ENCODE results near the gene TACC3.

The TACC3 gene

GRCh38 chr4:1703867-1704266 lies 17.5 kb upstream of the TACC3 start:
- DNase-seq (ENCODE audit: low read depth in 2 of 2) = no peak

DNA sequence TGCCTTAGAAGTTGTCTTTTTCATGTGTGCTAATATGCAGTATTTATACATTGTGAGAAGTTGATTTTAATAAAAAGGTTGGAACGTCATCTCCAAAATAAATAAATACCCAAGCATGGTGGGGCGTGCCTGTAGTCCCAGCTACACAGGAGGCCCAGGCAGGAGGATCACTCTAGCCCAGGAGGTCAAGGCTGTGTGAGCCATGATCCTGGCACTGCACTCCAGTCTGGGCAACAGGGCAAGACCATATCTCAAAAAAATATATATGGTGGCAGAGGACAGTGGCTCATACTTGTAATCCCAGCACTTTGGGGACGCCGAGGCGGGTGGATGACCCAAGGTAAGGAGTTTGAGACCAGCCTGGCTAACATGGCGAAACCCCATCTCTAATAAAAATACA lies 15.6 kb upstream of the TACC3 start:
- DNase-seq (ENCODE audit: low read depth in 2 of 2) = no peak

DNA sequence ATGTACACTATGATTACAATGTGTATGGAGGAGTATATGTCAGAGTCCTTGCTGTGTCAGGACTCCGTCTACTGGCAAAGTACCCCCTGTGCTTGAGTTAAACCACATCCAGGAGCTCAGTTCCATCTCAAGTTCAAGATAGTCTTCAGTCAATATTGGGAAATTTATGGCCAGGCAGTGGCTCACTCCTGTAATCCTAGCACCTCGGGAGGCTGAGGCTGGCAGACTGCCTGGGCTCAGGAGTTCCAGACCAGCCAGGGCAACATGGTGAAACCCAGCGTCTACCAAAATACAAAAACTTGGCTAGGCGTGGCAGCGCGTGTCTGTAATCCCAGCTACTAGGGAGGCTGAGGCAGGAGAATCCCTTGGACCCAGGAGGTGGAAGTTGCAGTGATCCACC lies 15.0 kb upstream of the TACC3 start:
- no peak for DNase-seq (ENCODE audit: low read depth in 2 of 2)

DNA sequence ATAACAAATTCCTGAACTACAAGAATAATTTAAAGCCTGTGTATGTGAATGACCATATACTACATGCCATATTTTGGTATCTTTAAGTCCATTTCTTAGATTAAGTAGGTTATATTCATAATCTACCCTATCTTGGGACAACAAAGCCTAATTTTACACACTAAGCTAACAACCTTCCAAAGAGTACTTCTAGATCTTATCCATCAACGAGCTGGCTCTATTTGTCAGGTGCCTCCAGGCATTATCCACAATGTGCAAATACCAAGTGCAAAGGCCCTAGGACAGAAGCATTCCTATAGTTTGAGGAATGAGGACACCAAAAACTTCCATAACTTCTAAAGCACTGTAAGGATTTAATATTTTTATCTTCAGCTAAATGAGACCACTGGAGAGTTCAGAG lies 12.7 kb upstream of the TACC3 start:
- DNase-seq (ENCODE audit: low read depth in 2 of 2) = no peak

- DNase-seq (ENCODE audit: low read depth in 2 of 2) = no peak
Measured at GRCh38 chr4:1711055-1711570, 10.2 kb upstream of the TACC3 start.

DNA sequence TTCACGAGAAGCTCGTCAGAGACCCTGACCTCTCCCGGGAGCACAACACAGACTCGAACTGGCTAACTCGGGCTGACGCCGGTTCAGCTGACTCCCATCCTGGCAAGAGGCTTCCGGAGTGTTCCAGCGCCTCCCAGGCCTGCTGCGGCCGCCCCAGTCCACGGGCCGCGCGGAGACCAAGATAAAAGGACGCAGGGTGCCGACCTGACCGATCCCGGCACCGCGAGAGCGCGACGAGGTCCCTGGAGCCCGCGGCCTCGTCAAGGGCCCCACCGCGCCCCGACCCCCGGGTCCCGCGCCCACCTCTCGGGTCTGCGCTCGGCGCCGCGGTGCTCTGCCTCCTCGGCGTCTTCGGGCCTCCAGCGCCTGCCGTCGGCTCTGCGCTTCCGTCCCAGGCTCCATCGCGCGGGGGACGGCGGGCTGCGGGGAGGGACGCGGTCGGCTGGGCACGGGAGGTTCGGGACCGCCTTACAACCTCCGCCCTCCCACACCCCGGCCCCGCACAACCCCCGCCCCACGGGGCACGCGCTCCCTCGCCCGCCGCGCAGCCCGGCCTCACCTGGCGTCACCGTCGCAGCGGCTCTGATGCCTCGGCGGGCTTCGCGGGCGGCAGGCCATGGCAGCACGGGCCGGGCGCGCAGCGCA lies 9.6 kb upstream of the TACC3 start:
- no peak for DNase-seq (ENCODE audit: low read depth in 2 of 2)

DNA sequence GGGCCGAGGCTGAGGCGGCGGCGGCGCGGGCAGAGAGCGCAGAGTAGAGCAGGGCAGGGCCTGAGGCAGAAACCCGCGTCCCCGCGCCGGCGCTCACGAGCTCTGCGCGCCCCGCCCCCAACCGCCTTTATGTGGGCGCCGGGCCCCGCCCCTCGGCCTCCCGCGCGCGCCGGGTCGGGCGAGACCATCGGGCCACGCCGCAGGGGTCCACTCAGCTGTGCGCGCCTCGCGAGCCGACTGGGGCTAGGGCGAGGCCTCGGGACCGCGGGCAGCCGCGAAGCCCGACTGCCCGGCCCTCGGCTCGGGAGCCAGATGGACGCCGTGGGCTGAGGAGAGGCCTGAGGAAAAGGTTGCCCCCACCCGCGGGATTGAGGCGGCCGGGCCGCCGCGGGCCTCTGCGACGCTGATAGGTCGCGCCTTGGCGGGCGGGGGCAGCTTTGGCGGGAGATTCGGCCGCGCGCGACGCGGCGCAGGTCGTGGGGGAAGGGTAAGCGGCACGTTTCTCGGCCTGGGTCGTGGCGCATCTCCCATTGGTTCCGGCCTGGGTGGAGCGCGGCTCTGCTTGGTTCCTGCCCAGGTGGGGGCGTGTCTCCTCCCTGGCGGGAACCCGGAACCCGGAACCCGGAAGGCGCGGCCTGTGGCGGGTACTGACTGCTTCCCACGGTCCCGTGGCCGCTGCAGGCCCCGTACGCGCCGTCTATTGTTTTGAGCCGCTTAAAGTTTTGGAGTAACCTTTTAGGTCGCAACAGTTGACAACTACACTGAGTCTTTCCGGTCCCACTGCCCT lies 8.9 kb upstream of the TACC3 start, which contains the start of gene SLBP:
SLBP (minus strand) TSS at position 104 of the 787 bp plus-strand sequence. CDS start 131 bp downstream, outside the sequence.
- peak; percentile 70 for DNase-seq (ENCODE audit: low read depth in 2 of 2)

DNA sequence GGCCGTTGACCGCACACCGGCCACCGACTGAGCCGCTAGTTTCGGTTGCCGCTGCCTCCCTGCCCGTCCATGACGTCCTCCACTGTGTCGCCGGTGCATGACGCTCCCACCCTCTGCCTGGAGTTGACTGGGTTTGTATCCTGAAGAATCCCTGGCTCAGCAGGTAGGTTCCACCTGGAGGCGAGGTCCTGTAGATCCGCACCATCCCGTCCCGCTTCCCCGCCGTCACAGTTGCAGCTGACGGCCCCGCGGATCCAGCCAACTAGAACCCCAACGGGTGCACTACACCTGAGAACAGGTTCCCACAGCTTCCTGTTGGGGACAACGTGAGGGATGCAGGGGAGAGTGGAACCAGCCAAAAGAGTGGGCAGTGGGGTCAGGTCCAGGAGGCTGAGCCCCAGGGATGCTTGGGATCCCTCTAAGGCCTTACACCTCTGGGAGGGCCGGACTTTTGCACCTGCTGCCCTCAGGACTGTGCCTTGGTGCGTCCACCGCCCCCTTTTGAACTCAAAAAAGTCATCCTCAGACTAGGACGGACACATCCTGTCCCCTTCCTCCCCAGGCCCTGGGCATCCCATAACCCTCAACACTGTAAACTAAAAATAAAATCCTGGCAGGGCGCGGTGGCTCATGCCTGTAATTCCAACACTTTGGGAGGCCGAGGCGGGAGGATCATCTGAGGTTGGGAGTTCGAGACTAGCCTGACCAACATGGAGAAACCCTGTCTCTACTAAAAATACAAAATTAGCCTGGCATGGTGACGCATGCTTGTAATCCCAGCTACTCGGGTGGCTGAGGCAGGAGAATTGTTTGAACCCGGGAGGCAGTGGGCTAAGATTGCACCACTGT lies 8.1 kb upstream of the TACC3 start:
- no peak for DNase-seq (ENCODE audit: low read depth in 2 of 2)

DNA sequence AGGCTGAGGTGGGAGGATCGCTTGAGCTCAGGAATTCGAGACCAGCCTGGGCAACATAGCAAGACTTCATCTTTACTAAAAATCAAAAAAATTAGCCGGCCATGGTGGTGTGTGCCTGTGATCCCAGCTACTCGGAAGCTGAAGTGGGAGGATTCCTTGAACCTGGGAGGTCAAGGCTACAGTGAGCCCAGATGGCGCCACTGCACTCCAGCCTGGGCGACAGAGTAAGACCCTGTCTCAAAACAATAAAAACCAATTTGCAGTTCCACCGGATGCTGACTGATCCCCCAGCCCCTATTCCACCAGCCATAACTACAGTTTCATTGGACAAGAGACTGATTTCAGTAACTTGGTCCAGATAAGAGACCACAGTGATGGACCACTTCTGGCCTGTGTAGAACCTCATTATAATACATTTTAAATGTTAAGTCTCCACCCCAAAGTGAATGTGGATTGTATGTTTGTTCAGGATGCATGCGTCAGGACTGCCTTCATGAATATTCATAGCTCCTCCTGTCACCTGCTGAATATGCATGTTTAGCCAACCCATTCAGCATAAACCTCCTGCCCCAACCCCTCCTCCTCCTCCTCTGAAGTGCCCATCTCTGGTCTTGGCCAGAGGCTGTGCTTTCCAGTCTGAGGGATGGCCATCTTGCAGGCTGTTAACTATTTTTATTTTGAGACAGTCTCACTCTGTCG lies 6.9 kb upstream of the TACC3 start:
- no peak for DNase-seq (ENCODE audit: low read depth in 2 of 2)

DNA sequence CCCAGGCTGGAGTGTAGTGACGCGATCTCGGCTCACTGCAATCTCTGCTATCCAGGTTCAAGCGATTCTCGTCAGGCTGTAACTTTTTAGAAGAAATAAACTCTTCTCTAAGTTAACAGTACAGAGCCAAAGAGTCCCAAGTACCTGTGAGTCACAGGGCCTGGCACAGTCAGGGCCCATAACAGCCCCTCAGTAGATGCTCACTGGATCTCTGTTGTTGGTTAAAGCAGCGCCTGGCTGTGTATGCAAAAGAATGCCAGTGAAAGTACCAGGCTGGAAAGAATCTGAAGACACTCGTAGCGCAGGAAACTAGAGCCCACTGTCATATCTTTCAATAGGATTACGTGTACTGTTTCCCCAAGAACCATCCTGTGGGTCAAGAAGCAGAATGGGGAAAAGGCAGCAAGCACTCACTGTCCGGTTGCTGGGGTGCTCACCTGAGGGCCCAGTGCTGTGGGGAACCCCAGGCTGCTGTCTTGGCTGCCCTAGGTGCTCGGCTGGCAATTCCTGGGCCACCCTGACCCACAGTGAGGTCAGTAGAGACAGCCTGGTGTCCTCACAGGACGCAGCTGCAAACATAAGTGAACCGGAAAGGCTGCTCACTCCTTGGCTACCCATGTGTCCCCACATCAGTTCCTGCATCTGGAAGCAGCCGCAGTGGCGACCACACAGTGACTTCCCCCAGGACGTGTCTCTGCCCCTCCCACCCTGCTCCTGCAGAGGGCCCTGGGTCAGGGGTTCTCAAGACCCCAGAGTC lies 6.1 kb upstream of the TACC3 start:
- DNase-seq (ENCODE audit: low read depth in 2 of 2) = no peak

GRCh38 chr4:1716065-1716945 lies 5.0 kb upstream of the TACC3 start:
- DNase-seq (ENCODE audit: low read depth in 2 of 2) = no peak

- no peak for DNase-seq (ENCODE audit: low read depth in 2 of 2)
Measured at GRCh38 chr4:1717129-1718094, 3.9 kb upstream of the TACC3 start.

DNA sequence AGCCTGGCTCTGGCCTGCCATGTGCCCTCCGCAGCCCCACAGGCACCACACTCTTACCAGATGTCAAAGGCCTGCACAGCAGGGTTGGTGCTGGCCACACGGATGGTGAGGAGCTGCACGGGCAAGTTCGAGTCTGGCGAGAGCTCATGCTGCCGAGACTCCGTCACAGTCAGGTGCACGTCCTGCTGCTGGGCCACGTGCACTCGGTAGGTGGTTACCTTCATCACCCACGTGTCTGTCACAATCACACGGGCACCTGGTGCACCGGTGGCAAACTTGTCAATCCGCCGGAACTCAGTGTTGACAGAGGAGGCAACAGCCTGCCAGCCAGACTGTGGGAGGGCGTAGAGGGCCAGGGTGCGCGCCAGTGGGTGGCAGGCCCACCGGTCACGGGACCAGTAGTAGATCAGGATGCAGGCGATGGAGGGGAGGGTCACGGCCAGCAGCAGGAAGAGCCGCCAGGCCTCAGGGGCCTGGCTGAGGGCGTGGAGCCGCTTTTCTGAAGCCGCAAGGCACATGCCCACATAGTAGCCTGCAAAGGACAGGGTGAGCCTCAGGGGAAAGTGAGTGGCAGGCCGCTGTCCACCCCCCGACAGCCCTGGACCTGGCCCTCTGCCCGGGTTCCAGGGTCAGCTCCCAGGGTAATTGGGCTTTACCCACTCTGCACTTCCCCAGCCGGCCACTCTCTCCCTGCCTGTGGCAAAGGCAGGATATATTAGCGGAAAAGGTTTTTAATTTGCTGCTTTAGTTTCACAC lies 3.0 kb upstream of the TACC3 start:
- no peak for DNase-seq (ENCODE audit: low read depth in 2 of 2)

- no peak for DNase-seq (ENCODE audit: low read depth in 2 of 2)
Measured at GRCh38 chr4:1720163-1720983, 948 bp upstream of the TACC3 start.

DNA sequence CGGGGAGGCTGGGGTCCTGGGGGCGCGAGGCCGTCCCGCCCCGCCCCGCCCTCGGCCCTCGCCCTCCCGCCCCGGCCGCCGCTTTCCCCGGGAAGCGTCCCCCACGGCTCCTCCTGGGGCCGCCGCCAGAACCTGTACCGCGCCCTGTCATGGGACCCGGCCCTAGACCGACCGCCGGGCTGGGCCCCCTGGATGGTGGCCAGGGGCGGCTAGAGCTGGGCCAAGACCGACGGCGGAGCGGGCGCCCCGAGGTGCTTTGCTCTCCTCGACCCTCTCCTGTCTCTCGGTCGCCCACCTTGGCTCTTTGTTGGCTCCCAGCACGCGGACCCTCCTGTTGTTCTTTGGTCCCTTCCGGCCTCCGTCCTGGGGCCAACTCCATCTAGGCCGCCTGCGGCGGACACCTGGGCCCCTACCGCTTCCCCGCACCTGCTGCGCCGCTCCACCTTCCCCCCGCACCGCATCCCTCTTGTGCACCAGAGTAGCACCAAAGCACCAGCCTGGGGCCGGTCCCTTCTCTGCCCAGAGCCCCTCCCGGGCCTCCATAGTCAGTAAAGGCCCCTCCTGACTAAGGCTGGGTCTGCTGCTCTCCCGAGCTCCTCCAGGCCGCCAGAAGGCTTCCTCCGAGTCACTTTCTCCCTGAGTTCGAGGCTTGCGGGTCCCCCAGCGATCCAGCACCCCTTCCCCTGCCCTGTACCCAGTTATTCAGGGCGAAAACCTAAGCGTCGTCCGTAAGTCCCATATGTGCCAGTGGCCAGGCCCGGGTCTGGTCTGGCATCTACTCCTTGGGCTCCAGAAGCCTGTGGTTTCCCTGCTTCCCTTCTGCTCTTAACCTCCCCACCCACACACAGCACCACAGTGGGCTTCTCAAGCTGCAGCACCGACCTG lies 587 bp downstream of the TACC3 start:
- no peak for DNase-seq (ENCODE audit: low read depth in 2 of 2)

- DNase-seq (ENCODE audit: low read depth in 2 of 2) = no peak
Measured at GRCh38 chr4:1722551-1723118, 1.3 kb downstream of the TACC3 start.
